OCI-LY3 (cell line): Measurements from ENCODE around the gene USP7.

Experiments
- CTCF ChIP-seq: fragments of 200-600, 300-600 bp; sonication (generic); IDR thresholded peaks from 2 replicates; pipeline ENCODE4 v1.5.1; 2014; ENCODE audit warnings: antibody characterized with exemption, low read length, low read depth
- EZH2phosphoT487 ChIP-seq: fragments of 200-600 bp; shearing (Covaris generic); IDR thresholded peaks from 2 replicates; pipeline ENCODE4 v1.6.1; 2018; ENCODE audit warnings: antibody characterized with exemption, mixed run types, low read depth

DNA sequence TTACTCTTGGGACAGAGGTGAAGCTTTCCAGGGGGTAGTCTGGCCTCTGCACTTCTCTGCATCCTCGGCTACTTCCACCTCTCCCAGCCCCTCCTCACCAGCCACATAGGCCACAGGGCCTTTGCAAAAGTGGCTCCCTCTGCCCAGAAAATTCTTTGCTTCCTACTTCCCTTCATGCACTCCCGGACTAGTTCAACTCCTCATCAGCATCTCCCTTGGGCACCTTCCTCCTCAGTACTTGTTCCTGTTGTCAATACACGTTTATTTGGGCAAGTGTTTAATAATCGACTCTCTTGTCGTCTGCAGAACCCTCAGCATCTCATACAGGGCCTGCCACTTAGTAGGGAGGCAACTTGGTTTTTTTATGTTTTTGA lies 23.1 kb upstream of the USP7 start:
- no peak for TF ChIP-seq CTCF
- no peak for TF ChIP-seq EZH2phosphoT487
